GM19025 (cell line): ENCODE results near the gene MESD.

ENCODE experiments used
- ATAC-seq: cut with Tn5 transposase; IDR thresholded peaks from one replicate; pipeline ENCODE4 v1.9.1; 2021; ENCODE audit warnings: mild to moderate bottlenecking, low read depth, moderate library complexity; ENCODE audit not compliant: unreplicated experiment

The MESD gene

DNA sequence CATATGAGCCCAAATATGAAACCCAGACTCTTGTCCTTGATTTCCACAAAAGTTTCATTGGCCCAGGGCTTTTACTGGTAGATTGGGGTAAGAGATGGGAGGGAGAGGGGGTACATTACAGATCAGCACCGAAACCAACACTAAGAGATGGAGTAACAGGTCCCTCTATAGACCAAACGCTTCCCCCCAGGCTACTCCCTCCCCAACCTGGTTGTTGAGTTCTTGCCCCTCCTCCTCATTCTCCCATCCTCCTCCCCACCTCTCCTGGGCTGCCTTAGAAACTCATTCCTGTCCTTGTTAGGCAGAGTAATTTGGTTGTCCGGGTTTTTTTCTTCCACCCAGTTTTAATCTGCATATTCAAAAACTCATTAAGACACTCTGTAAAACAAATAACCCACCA, 74.1 kb downstream of the MESD start:
- no peak for ATAC-seq

DNA sequence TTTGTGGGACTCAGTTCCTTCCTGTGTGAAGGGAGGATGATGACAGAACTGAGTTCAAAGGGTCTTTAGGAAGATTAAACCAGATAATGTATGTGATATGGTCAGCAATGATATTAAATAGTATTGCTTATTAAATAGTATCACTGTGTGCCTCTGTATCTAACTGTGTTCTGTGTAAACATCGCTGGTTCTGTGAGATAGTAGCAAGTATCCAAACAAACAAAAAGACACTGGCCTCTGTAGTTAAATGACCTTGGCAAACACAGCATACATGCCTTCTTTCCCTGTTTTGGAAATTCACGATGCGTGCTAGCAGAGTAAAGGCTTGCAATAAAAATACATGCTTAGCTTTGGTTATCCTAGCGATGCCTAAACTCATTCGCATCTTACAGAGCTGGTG, 76.1 kb downstream of the MESD start:
- ATAC-seq, result no peak

DNA sequence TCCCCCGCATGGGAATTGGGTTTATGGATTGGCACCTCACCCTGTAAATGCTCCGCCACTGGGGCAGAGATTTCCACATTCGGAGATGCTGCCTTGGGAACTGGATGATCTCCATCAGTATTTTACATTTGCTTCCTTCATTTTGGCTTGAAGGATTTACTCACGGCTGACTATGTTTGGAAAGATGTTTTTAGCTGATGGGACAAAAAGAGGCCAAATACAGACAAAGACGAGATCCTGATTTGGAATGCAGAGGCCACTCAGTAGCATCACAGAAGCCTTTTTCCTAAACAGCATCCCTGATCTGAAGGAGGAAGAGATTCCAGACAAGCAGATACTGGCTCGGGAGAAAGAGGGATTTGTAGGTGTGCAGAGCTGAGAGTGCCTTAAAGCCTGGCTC, 76.9 kb downstream of the MESD start:
- no peak for ATAC-seq

DNA sequence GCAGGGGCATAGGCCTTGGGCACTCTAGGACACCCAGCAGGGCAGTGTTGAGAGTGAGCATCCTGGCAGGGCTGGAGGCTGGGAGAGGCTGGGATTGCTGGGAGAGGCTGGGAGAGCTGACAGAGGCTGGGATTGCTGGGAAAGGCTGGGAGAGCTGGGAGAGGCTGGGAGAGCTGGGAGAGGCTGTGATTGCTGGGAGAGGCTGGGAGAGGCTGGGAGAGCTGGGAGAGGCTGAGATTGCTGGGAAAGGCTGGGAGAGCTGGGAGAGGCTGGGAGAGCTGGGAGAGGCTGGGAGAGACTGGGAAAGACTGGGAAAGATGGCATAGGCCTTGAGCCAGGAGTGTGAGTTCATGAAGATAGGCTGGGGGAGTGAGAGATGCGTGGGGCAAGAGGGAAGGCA, 77.8 kb downstream of the MESD start:
- ATAC-seq, result no peak

DNA sequence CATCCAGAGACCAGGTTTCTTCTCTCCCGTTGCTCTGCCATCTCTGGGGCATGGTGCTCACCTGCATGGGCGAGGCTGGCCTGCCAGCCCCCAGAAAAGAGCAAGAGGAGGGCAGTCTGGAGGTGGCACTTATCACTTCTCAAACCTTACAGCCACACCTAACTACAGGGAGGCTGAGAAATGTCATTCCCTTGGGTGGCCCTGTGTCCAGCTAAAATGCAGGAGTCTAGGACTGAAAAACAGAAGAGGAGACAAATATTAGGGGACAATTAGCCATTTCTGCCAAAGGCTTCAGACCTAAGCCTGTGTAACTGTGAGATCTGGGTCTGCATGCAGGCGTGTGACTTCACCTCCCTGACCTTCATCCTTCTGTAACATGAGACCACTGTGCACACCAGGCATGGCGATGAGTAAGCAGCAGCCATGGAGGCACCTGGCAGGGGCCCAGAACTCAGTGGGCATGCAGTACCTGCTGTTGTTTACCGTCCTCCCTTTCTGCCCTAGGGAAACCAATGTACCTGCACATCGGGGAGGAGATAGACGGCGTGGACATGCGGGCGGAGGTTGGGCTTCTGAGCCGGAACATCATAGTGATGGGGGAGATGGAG, 83.4 kb downstream of the MESD start:
- ATAC-seq, result no peak

DNA sequence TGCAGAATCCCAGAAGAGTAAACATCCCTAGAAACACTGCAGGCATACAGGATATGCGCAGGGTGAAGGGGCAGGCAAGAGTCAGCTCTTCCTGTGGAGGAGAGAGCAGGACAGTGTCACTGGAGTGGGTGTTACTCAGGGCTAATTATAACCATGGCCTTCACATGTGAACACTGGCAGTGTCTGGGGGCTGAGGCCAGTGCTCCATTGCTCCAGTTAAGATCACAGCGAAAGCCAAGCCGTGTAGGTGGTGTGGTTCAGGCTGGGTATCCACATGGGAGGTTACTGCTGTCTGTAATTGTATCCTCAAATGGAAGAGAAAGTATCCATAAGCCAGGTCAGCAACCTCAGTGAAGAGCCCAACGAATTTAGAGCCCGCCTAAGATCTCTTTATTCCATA, 84.6 kb downstream of the MESD start:
- ATAC-seq, result no peak

DNA sequence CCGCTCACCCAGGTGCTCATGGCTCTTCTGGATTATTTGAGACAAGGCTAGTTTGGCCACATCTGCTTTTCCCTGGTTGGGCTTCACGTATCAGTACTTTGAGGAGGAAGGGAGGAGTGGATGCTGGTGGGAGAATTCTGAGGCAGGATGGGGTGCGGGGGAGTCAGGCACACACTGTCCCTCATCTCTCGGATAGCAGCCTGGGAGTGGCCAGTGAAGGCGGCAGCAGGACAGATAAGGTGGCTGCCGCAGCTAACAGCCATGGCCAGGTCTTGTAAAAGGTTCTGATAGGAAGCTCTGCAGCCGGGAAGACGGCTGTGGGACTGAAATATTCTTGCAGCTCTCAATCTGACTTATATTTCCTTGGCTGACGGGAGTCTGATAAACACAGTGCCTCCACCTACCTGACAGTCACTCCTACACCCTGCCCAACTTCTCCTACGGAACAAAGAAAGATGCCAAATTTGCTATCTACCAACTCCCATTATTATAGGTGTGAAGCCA, 87.3 kb downstream of the MESD start:
- ATAC-seq, result no peak

DNA sequence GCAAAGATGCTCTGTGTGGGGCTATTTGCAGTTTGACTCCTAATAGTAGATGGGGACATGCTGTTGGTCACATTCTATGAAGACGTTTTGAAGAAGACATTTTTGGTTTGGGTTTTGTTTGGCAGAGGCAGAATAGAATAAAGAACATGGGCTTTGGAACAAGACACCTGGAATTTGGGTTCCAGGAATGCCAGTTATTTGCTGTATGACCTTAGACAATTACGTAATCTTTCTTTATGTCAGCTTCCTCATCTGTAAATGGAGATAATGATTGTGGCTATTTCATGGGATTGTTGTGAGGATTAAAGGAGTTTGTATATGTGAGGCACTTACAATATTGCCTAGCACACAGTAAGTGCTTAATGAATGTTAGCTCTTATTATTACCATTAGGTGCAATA, 91.6 kb downstream of the MESD start:
- no peak for ATAC-seq
